ENCODE measurements around the gene UFC1.

DNA sequence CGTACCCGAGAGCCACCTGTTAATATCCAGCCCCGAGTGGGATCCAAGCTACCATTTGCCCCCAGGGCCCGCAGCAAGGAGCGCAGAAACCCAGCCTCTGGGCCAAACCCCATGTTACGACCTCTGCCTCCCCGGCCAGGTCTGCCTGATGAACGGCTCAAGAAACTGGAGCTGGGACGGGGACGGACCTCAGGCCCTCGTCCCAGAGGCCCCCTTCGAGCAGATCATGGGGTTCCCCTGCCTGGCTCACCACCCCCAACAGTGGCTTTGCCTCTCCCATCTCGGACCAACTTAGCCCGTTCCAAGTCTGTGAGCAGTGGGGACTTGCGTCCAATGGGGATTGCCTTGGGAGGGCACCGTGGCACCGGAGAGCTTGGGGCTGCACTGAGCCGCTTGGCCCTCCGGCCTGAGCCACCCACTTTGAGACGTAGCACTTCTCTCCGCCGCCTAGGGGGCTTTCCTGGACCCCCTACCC is 6.9 kb downstream of the UFC1 start:
- TF ChIP-seq, protein P1, sequence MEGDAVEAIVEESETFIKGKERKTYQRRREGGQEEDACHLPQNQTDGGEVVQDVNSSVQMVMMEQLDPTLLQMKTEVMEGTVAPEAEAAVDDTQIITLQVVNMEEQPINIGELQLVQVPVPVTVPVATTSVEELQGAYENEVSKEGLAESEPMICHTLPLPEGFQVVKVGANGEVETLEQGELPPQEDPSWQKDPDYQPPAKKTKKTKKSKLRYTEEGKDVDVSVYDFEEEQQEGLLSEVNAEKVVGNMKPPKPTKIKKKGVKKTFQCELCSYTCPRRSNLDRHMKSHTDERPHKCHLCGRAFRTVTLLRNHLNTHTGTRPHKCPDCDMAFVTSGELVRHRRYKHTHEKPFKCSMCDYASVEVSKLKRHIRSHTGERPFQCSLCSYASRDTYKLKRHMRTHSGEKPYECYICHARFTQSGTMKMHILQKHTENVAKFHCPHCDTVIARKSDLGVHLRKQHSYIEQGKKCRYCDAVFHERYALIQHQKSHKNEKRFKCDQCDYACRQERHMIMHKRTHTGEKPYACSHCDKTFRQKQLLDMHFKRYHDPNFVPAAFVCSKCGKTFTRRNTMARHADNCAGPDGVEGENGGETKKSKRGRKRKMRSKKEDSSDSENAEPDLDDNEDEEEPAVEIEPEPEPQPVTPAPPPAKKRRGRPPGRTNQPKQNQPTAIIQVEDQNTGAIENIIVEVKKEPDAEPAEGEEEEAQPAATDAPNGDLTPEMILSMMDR (IDR thresholded peaks at IDR 0.05), result no peak
- TF ChIP-seq POLR2AphosphoS5 (IDR thresholded peaks at IDR 0.05) (no peak), POLR2A (IDR thresholded peaks at IDR 0.05) (no peak), EP300 (IDR thresholded peaks at IDR 0.05) (no peak)
